Tibial nerve (tissue), 4 donors: ENCODE measurements around the gene PNMT.

Experiments used
- CTCF ChIP-seq, 5 experiments: fragments of 200-600 bp in 3 of 5; fragments of 450-650 bp in 2 of 5; sonication (generic) in 3 of 5; IDR thresholded peaks; one replicate each; pipeline ENCODE4 v1.5.1; 2016 to 2019; ENCODE audit warnings: antibody characterized with exemption in 5 of 5, mild to moderate bottlenecking in 3 of 5, moderate library complexity in 2 of 5
- EP300 ChIP-seq, 2 donors: sonication (generic); formaldehyde crosslinking; IDR thresholded peaks; one replicate each; pipeline ENCODE4 v1.6.1; 2017; ENCODE audit warnings: antibody characterized with exemption in 2 of 2, mild to moderate bottlenecking in 1 of 2
- POLR2A ChIP-seq, 2 donors: fragments of 450-650 bp; IDR thresholded peaks; one replicate each; pipeline ENCODE4 v1.6.1; 2017; ENCODE audit warnings: antibody characterized with exemption in 2 of 2, mild to moderate bottlenecking in 2 of 2, moderate library complexity in 2 of 2

GRCh38 chr17:39629898-39630297, 38.4 kb upstream of the PNMT start:
- TF ChIP-seq CTCF (IDR thresholded peaks at IDR 0.05), result no peak
- no peak for TF ChIP-seq POLR2A (IDR thresholded peaks at IDR 0.05)
- TF ChIP-seq EP300 (IDR thresholded peaks at IDR 0.05), result no peak
